H1 (cell line): ENCODE results near the gene RTN3. TPM values are rescaled to one million over a fixed set of nuclear protein-coding genes. Genes with fewer than 3 reads are reported as not detected.

Experiments used
- CTCF ChIA-PET: fragments of 300-600 bp; sonication (Branson Sonifier 250); formaldehyde crosslinking; loops from one replicate; lab custom pipeline; 2021; ENCODE audit not compliant: partially characterized antibody; lab: Charles Lee
- POLR2A ChIA-PET: fragments of 300-600 bp; sonication (Branson Sonifier 250); formaldehyde crosslinking; loops from one replicate; lab custom pipeline; 2021; ENCODE audit warnings: inconsistent platforms; ENCODE audit not compliant: partially characterized antibody; lab: Charles Lee
- DNase-seq, 2 experiments: peaks; one replicate each; pipeline versions ENCODE4 v3.0.0 to v3.0.0-alpha.2; 2010 to 2022; ENCODE audit warnings: low spot score in 2 of 2, low read depth in 1 of 2, mixed read lengths in 1 of 2
- FAIRE-seq: peaks from 2 replicates; lab custom pipeline; 2011; peaks lifted over from hg19 to GRCh38; lab: Jason Lieb, UNC
- H2AFZ ChIP-seq: 2 replicates; pipeline ENCODE4 v1.8.1; 2012; ENCODE audit warnings: low read length, inconsistent platforms
- H2AK5ac ChIP-seq: 2 replicates; pipeline ENCODE4 v1.6.1; 2013; ENCODE audit warnings: low read depth, low read length
- H2BK120ac ChIP-seq: replicated peaks from 2 replicates; pipeline ENCODE3; 2013; ENCODE audit warnings: low read depth, low read length, inconsistent platforms
- H2BK12ac ChIP-seq: 2 replicates; pipeline ENCODE4 v1.6.1; 2013; ENCODE audit warnings: low read depth, low read length
- H2BK15ac ChIP-seq: 2 replicates; pipeline ENCODE4 v1.6.1; 2013; ENCODE audit warnings: low read length
- H2BK20ac ChIP-seq: 2 replicates; pipeline ENCODE4 v1.6.1; 2013; ENCODE audit warnings: low read length
- H2BK5ac ChIP-seq: 2 replicates; pipeline ENCODE4 v1.6.1; 2013; ENCODE audit warnings: low read depth, low read length
- H3K14ac ChIP-seq: 2 replicates; pipeline ENCODE4 v1.6.1; 2013; ENCODE audit warnings: inconsistent platforms; ENCODE audit not compliant: insufficient read length
- H3K18ac ChIP-seq: 2 replicates; pipeline ENCODE4 v1.6.1; 2013; ENCODE audit warnings: low read length; ENCODE audit errors: extremely low read depth
- H3K23ac ChIP-seq: 2 replicates; pipeline ENCODE4 v1.6.1; 2013; ENCODE audit warnings: inconsistent platforms; ENCODE audit not compliant: insufficient read length
- H3K23me2 ChIP-seq: 2 replicates; pipeline ENCODE4 v1.6.1; 2013; ENCODE audit warnings: low read depth, low read length
- H3K27ac ChIP-seq: 2 replicates; pipeline ENCODE4 v1.6.1; 2011; ENCODE audit warnings: low read depth, low read length, inconsistent platforms
- H3K27me3 ChIP-seq, 4 experiments: replicated peaks in 1 of 4; 1 replicate in 1 of 4; 2 replicates in 3 of 4; pipeline versions ENCODE4 v1.6.1 to v1.8.1; 2011 to 2013; ENCODE audit warnings: low read length in 3 of 4, mild to moderate bottlenecking in 3 of 4, inconsistent platforms in 2 of 4, mixed read lengths in 2 of 4, moderate library complexity in 1 of 4; ENCODE audit not compliant: control insufficient read depth in 3 of 4, insufficient read depth in 3 of 4; ENCODE audit errors: extremely low read depth in 1 of 4
- H3K36me3 ChIP-seq, 4 experiments: 2 replicates each; pipeline versions ENCODE4 v1.6.1 to v1.8.1; 2011 to 2013; ENCODE audit warnings: mild to moderate bottlenecking in 4 of 4, low read length in 3 of 4, moderate library complexity in 2 of 4, control low read depth in 1 of 4, inconsistent platforms in 1 of 4; ENCODE audit not compliant: insufficient read depth in 4 of 4, control insufficient read depth in 2 of 4
- H3K4ac ChIP-seq: replicated peaks from 2 replicates; pipeline ENCODE3; 2013; ENCODE audit warnings: low read length, low read depth, mixed read lengths, inconsistent platforms; ENCODE audit not compliant: insufficient read length
- H3K4me1 ChIP-seq, 4 experiments: replicated peaks in 1 of 4; 1 replicate in 1 of 4; 2 replicates in 3 of 4; pipeline versions ENCODE4 v1.6.1 to v1.8.1; 2011 to 2013; ENCODE audit warnings: low read length in 3 of 4, inconsistent platforms in 2 of 4, mixed read lengths in 1 of 4; ENCODE audit not compliant: insufficient read depth in 4 of 4, control insufficient read depth in 3 of 4
- H3K4me2 ChIP-seq, 2 experiments: 2 replicates each; pipeline versions ENCODE4 v1.6.1 to v1.8.1; 2011 to 2013; ENCODE audit warnings: low read depth in 2 of 2, low read length in 2 of 2, control low read depth in 1 of 2, inconsistent platforms in 1 of 2, mild to moderate bottlenecking in 1 of 2; ENCODE audit not compliant: insufficient read depth in 1 of 2
- H3K4me3 ChIP-seq, 4 experiments: fragments of 200-600, 300-600 bp in 1 of 4; sonication (generic), shearing (Covaris generic), sonication (Bioruptor Twin) in 1 of 4; 2 replicates each; pipeline versions ENCODE4 v1.5.1 to v1.8.1; 2011 to 2016; ENCODE audit warnings: low read length in 4 of 4, low read depth in 3 of 4, control low read depth in 2 of 4, inconsistent platforms in 2 of 4, mild to moderate bottlenecking in 2 of 4, mixed read lengths in 1 of 4, moderate library complexity in 1 of 4; ENCODE audit not compliant: insufficient read depth in 2 of 4; ENCODE audit errors: extremely low read depth in 1 of 4
- H3K56ac ChIP-seq: replicated peaks from 2 replicates; pipeline ENCODE3; 2013; ENCODE audit warnings: low read depth, mild to moderate bottlenecking, mixed read lengths, low read length, inconsistent platforms; ENCODE audit not compliant: insufficient read length
- H3K79me1 ChIP-seq: 2 replicates; pipeline ENCODE4 v1.6.1; 2013; ENCODE audit warnings: low read depth, low read length, control low read depth
- H3K79me2 ChIP-seq, 2 experiments: 2 replicates each; pipeline versions ENCODE4 v1.6.1 to v1.8.1; 2012 to 2013; ENCODE audit warnings: low read length in 2 of 2, mild to moderate bottlenecking in 2 of 2, inconsistent platforms in 1 of 2; ENCODE audit not compliant: insufficient read depth in 2 of 2, control insufficient read depth in 1 of 2
- H3K9ac ChIP-seq, 4 experiments: replicated peaks in 1 of 4; 1 replicate in 1 of 4; 2 replicates in 3 of 4; pipeline versions ENCODE4 v1.6.1 to v1.8.1; 2011 to 2013; ENCODE audit warnings: low read depth in 3 of 4, low read length in 3 of 4, control low read depth in 2 of 4, mild to moderate bottlenecking in 2 of 4, moderate library complexity in 2 of 4, inconsistent platforms in 1 of 4; ENCODE audit errors: extremely low read depth in 1 of 4
- H3K9me3 ChIP-seq, 2 experiments: 2 replicates each; pipeline versions ENCODE4 v1.6.1 to v1.8.1; 2012 to 2013; ENCODE audit warnings: mild to moderate bottlenecking in 2 of 2, moderate library complexity in 2 of 2, control low read depth in 1 of 2, inconsistent platforms in 1 of 2, low read depth in 1 of 2, low read length in 1 of 2, mixed read lengths in 1 of 2; ENCODE audit not compliant: insufficient read depth in 2 of 2
- H4K20me1 ChIP-seq, 2 experiments: replicated peaks in 1 of 2; 2 replicates each; pipeline versions ENCODE3 to v1.8.1; 2011 to 2013; ENCODE audit warnings: inconsistent platforms in 2 of 2, low read length in 2 of 2, mild to moderate bottlenecking in 1 of 2; ENCODE audit not compliant: insufficient read depth in 2 of 2, control insufficient read depth in 1 of 2
- H4K5ac ChIP-seq: 2 replicates; pipeline ENCODE4 v1.6.1; 2013; ENCODE audit warnings: low read length, low read depth, mixed read lengths, inconsistent platforms; ENCODE audit not compliant: insufficient read length
- H4K8ac ChIP-seq: 2 replicates; pipeline ENCODE4 v1.8.0; 2013; ENCODE audit warnings: mild to moderate bottlenecking, moderate library complexity, low read length, inconsistent platforms; ENCODE audit not compliant: insufficient read depth; ENCODE audit errors: extremely low read depth
- H4K91ac ChIP-seq: replicated peaks from 2 replicates; pipeline ENCODE3; 2013; ENCODE audit warnings: low read length, mixed read lengths, inconsistent platforms; ENCODE audit not compliant: insufficient read length
- CHD1 ChIP-seq: IDR thresholded peaks from 2 replicates; pipeline ENCODE4 v1.6.1; 2012; ENCODE audit warnings: low read depth, low read length, improper control_type of control experiment
- SIN3A ChIP-seq, 2 experiments: IDR thresholded peaks in 1 of 2; conservative IDR thresholded peaks in 1 of 2; 2 replicates each; pipeline ENCODE4 v1.6.1; 2011 to 2012; ENCODE audit warnings: low read length in 2 of 2, improper control_type of control experiment in 1 of 2, low read depth in 1 of 2, mild to moderate bottlenecking in 1 of 2
- WGBS, 2 experiments: shearing (Covaris generic) in 1 of 2; methylation state at CpG; one replicate each; pipeline versions ENCODE4 v1.1.6 to v1.1.7; 2013 to 2015; ENCODE audit warnings: low lambda C conversion rate in 2 of 2, mixed read lengths in 2 of 2, inconsistent platforms in 1 of 2, low coverage in 1 of 2, missing lambda C conversion rate in 1 of 2; ENCODE audit not compliant: insufficient replicate concordance in 2 of 2, insufficient coverage in 1 of 2, insufficient read length in 1 of 2; ENCODE audit errors: extremely low coverage in 1 of 2, missing lambda C conversion rate in 1 of 2; 5-methylcytosine and 5-hydroxymethylcytosine counted together
- polyA plus RNA-seq, 7 experiments: library from polyadenylated mRNA; depleted of rRNA in 3 of 7; stranded (reverse) in 5 of 7; unstranded in 2 of 7; fragments of >200 nt in 5 of 7; fragments of 200-250 nt in 2 of 7; gene quantifications; 1 replicate in 5 of 7; 2 replicates in 1 of 7; 4 replicates in 1 of 7; pipeline versions ENCODE4 v1.2.1 to v1.2.3, GENCODE V29; 2011 to 2013; ENCODE audit warnings: missing spikeins in 2 of 7, mixed read lengths in 2 of 7
- total RNA-seq: library from RNA; stranded (reverse); fragmentation: NEBNext Ultra II Directional; extraction: Animal tissue kit (Norgen Biotek cat#: 25700); gene quantifications from 2 replicates; pipeline ENCODE4 v1.2.1, GENCODE V29; 2021

Gene RTN3
- total and polyA plus RNA-seq, 2 of the 8 experiments (the other 6 are each of a cell fraction or from before 2014, with no cell fraction given), result 160 to 203 TPM

GRCh38 chr11:63683133-63683991 lies 2.1 kb downstream of the RTN3 start:
- no peak overlapping the region; the same call in 1 of the 2 replicates for H3K18ac ChIP-seq
- H3K36me3 ChIP-seq, result no peaks in the 10 kb centered on the region; a peak in 1 of 8 replicates
- H3K9ac ChIP-seq, result peak overlapping the region in 2 of 4 experiments; percentile 9 to 75; a peak in 3 of 7 replicates
- WGBS, 2 experiments, result 86% methylated on average over 8 of the region's 8 CpGs; no CpG with 5 or more reads in 1 of the 2 experiments
- H3K27me3 ChIP-seq, result no peaks in the 10 kb centered on the region
- no peaks in the 10 kb centered on the region for H3K9me3 ChIP-seq
- H2AK5ac ChIP-seq, result no peak overlapping the region
- H3K23ac ChIP-seq, result no peak overlapping the region
- no peak overlapping the region for H2BK20ac ChIP-seq
- H3K4ac ChIP-seq, result no peak overlapping the region
- H3K23me2 ChIP-seq, result peaks cover 10% of the 10 kb centered on the region
- TF ChIP-seq CHD1 (no peak), SIN3A (conservative IDR thresholded peaks at IDR 0.05 in 1 of 2, IDR thresholded peaks at IDR 0.05 in 1 of 2; ENCODE audit: low read depth in 1 of 2, low read length in 2 of 2) (0 out of 4 replicates have a peak, but pooled peaks of 1 of the 2 experiments have one; percentile 9)
- no peak overlapping the region for H2BK12ac ChIP-seq
- FAIRE-seq (no peak), DNase-seq (no peak)
- no peak overlapping the region for H4K8ac ChIP-seq
- ChIA-PET CTCF (interaction anchor here (0.7 to 2.3 kb wide), 7 partner anchors 8 to 55 kb away, joined by 3 to 7 read pairs (median 4); no protein-coding TSS in a partner anchor), POLR2A (interaction anchor here (0.6 to 4.6 kb wide), 13 partner anchors 8 to 1114 kb away, joined by 3 to 58 read pairs (median 7); partner anchors contain the start of gene ATL3)
- H3K79me1 ChIP-seq, result no peaks in the 10 kb centered on the region
- no peak overlapping the region for H2AFZ ChIP-seq
- peak overlapping the region; percentile 72 to 89 for H3K4me2 ChIP-seq
- peaks cover 0 to 14% (median 6%) of the 10 kb centered on the region in 4 experiments; a peak in 5 of 7 replicates for H3K4me1 ChIP-seq
- no peak overlapping the region for H4K5ac ChIP-seq
- peaks cover 13 to 64% of the 10 kb centered on the region in 2 experiments; a peak in 3 of 4 replicates for H3K79me2 ChIP-seq
- H2BK5ac ChIP-seq, result no peak overlapping the region
- H4K91ac ChIP-seq, result no peak overlapping the region
- H3K14ac ChIP-seq, result no peak overlapping the region
- no peak overlapping the region for H2BK15ac ChIP-seq
- no peak overlapping the region for H2BK120ac ChIP-seq
- H4K20me1 ChIP-seq, result peaks cover 7 to 8% of the 10 kb centered on the region in 2 experiments
- H3K4me3 ChIP-seq, result peak overlapping the region; percentile 71 to 94 (median 89)
- H3K27ac ChIP-seq, result no peak overlapping the region
- no peak overlapping the region for H3K56ac ChIP-seq
